LNCAP (cell line): Measurements from ENCODE around the gene UST.

ENCODE experiments used
- CTCF ChIP-seq: fragments of 450-650 bp; IDR thresholded peaks from 2 replicates; pipeline ENCODE4 v1.5.1; 2017; ENCODE audit warnings: mild to moderate bottlenecking

The UST gene

GRCh38 chr6:148738946-148739821, 7.6 kb upstream of the UST start:
- no peak for TF ChIP-seq CTCF

- TF ChIP-seq CTCF, result no peak
Observed at GRCh38 chr6:148739822-148740128, 7.1 kb upstream of the UST start.

- no peak for TF ChIP-seq CTCF
Observed at GRCh38 chr6:148743476-148743875, 3.4 kb upstream of the UST start.

- no peak for TF ChIP-seq CTCF
Observed at GRCh38 chr6:148745926-148746325, 904 bp upstream of the UST start.

- TF ChIP-seq CTCF, result no peak
Observed at GRCh38 chr6:148747145-148747470, 278 bp downstream of the UST start.

- no peak for TF ChIP-seq CTCF
Observed at GRCh38 chr6:148747471-148748165, 788 bp downstream of the UST start.

- no peak for TF ChIP-seq CTCF
Observed at GRCh38 chr6:148749674-148750073, 2.8 kb downstream of the UST start.
